ENCODE measurements around the gene RNF19B. TPM values are rescaled to one million over a fixed set of nuclear protein-coding genes. Genes with fewer than 3 reads are reported as not detected.
A peak's percentile ranks its signal among the peaks of the same experiment; 100 is the strongest.

The RNF19B gene
- total and polyA plus RNA-seq, 7 experiments from 2014 or later, result 0.58 to 58.1 (median 18.5) TPM

- Mint-ChIP-seq H3K27ac (no peak overlapping the region), H3K27me3 (peaks cover 54 to 67% (median 59%) of the 10 kb centered on the region in 5 donors), H3K4me1 (peaks cover 5 to 11% (median 8%) of the 10 kb centered on the region in 7 donors), H3K4me3 (no peak overlapping the region), H3K9me3 (peaks cover 0 to 2% (median 0%) of the 10 kb centered on the region in 11 donors), H3K36me3 (peaks cover 0 to 3% (median 0%) of the 10 kb centered on the region in 5 donors)
- intact Hi-C loops (cut with micrococcal nuclease), result no loop called here
- Histone ChIP-seq H3K27ac (ENCODE audit: low read depth, low read length) (no peak overlapping the region), H3K4me3 (ENCODE audit: low read length) (no peak overlapping the region), H3K4me1 (ENCODE audit: control insufficient read depth in 2 of 2, insufficient read depth in 2 of 2, low read length in 2 of 2) (no peaks in the 10 kb centered on the region), H3K9me3 (ENCODE audit: control insufficient read depth in 2 of 3, low read length in 3 of 3) (no peaks in the 10 kb centered on the region), H3K36me3 (ENCODE audit: control insufficient read depth in 2 of 3, insufficient read depth in 3 of 3, low read length in 3 of 3) (no peaks in the 10 kb centered on the region), H3K27me3 (ENCODE audit: control insufficient read depth in 2 of 2, insufficient read depth in 2 of 2, low read length in 2 of 2) (peaks cover 0 to 22% of the 10 kb centered on the region in 2 donors)
- no peak for DNase-seq
- ChIA-PET CTCF (interaction anchor here (1.1 kb wide), 1 partner anchor 33 kb away, joined by 3 read pairs; no protein-coding TSS in a partner anchor), POLR2A (no interaction called here)
- no peak for ATAC-seq
Measured at GRCh38 chr1:32894681-32895080, 69.9 kb downstream of the RNF19B start.

GRCh38 chr1:32894019-32894600, 70.5 kb downstream of the RNF19B start:
- H3K9me3 Mint-ChIP-seq, result peaks cover 0 to 2% (median 0%) of the 10 kb centered on the region in 11 donors
- peaks cover 0 to 3% (median 0%) of the 10 kb centered on the region in 5 donors for H3K36me3 Mint-ChIP-seq
- peak overlapping the region in 8 of 10 donors; percentile 47 to 86 (median 60) for H3K4me3 Mint-ChIP-seq
- no peak overlapping the region for H3K27ac Mint-ChIP-seq
- intact Hi-C loops (cut with micrococcal nuclease), result no loop called here
- peaks cover 57 to 67% (median 62%) of the 10 kb centered on the region in 5 donors for H3K27me3 Mint-ChIP-seq
- CTCF ChIA-PET, result no interaction called here
- Histone ChIP-seq H3K27ac (ENCODE audit: low read depth, low read length) (no peak overlapping the region), H3K4me1 (ENCODE audit: control insufficient read depth in 2 of 2, insufficient read depth in 2 of 2, low read length in 2 of 2) (no peaks in the 10 kb centered on the region), H3K27me3 (ENCODE audit: control insufficient read depth in 2 of 2, insufficient read depth in 2 of 2, low read length in 2 of 2) (peaks cover 0 to 22% of the 10 kb centered on the region in 2 donors), H3K9me3 (ENCODE audit: control insufficient read depth in 2 of 3, low read length in 3 of 3) (no peaks in the 10 kb centered on the region), H3K4me3 (ENCODE audit: low read length) (no peak overlapping the region), H3K36me3 (ENCODE audit: control insufficient read depth in 2 of 3, insufficient read depth in 3 of 3, low read length in 3 of 3) (no peaks in the 10 kb centered on the region)
- H3K4me1 Mint-ChIP-seq, result peaks cover 5 to 11% (median 8%) of the 10 kb centered on the region in 7 donors
- POLR2A ChIA-PET, result no interaction called here
- DNase-seq (no peak), ATAC-seq (no peak)

- no peaks in the 10 kb centered on the region for H3K9me3 ChIP-seq (ENCODE audit: control insufficient read depth in 2 of 3, low read length in 3 of 3)
- H3K9me3 Mint-ChIP-seq, result peaks cover 0 to 2% (median 0%) of the 10 kb centered on the region in 11 donors
- DNase-seq (peak in 1 of 9 donors; percentile 41), ATAC-seq (peak; percentile 33)
- ChIA-PET POLR2A (no interaction called here), CTCF (interaction anchor here (1.2 kb wide), 1 partner anchor 402 kb away, joined by 3 read pairs; no protein-coding TSS in a partner anchor)
- H3K4me1 ChIP-seq (ENCODE audit: control insufficient read depth in 2 of 2, insufficient read depth in 2 of 2, low read length in 2 of 2), result no peaks in the 10 kb centered on the region
- peaks cover 56 to 65% (median 59%) of the 10 kb centered on the region in 5 donors for H3K27me3 Mint-ChIP-seq
- H3K36me3 Mint-ChIP-seq, result peaks cover 0 to 3% (median 0%) of the 10 kb centered on the region in 5 donors
- intact Hi-C loops (cut with micrococcal nuclease), result no loop called here
- no peak overlapping the region for H3K27ac ChIP-seq (ENCODE audit: low read depth, low read length)
- peak overlapping the region; percentile 46 to 86 (median 60) for H3K4me3 Mint-ChIP-seq
- no peak overlapping the region for H3K27ac Mint-ChIP-seq
- H3K36me3 ChIP-seq (ENCODE audit: control insufficient read depth in 2 of 3, insufficient read depth in 3 of 3, low read length in 3 of 3), result no peaks in the 10 kb centered on the region
- peaks cover 5 to 11% (median 8%) of the 10 kb centered on the region in 7 donors for H3K4me1 Mint-ChIP-seq
- H3K4me3 ChIP-seq (ENCODE audit: low read length), result no peak overlapping the region
- H3K27me3 ChIP-seq (ENCODE audit: control insufficient read depth in 2 of 2, insufficient read depth in 2 of 2, low read length in 2 of 2), result peaks cover 0 to 22% of the 10 kb centered on the region in 2 donors
Measured at GRCh38 chr1:32893198-32894018, 71.2 kb downstream of the RNF19B start.

- H3K27ac Mint-ChIP-seq, result no peak overlapping the region
- Histone ChIP-seq H3K4me1 (ENCODE audit: control insufficient read depth in 2 of 2, insufficient read depth in 2 of 2, low read length in 2 of 2) (no peaks in the 10 kb centered on the region), H3K4me3 (ENCODE audit: low read length) (no peak overlapping the region), H3K27me3 (ENCODE audit: control insufficient read depth in 2 of 2, insufficient read depth in 2 of 2, low read length in 2 of 2) (peaks cover 0 to 24% of the 10 kb centered on the region in 2 donors), H3K36me3 (ENCODE audit: control insufficient read depth in 2 of 3, insufficient read depth in 3 of 3, low read length in 3 of 3) (no peaks in the 10 kb centered on the region), H3K9me3 (ENCODE audit: control insufficient read depth in 2 of 3, low read length in 3 of 3) (no peaks in the 10 kb centered on the region), H3K27ac (ENCODE audit: low read depth, low read length) (no peak overlapping the region)
- CTCF ChIA-PET, result interaction anchor here (0.6 to 1.2 kb wide), 3 partner anchors 12 to 403 kb away, joined by 3 read pairs; no protein-coding TSS in a partner anchor
- DNase-seq (peak in 1 of 9 donors; percentile 64), ATAC-seq (peak; percentile 65)
- H3K4me3 Mint-ChIP-seq, result peak overlapping the region; percentile 51 to 75 (median 66)
- H3K36me3 Mint-ChIP-seq, result peaks cover 0 to 3% (median 0%) of the 10 kb centered on the region in 5 donors
- H3K4me1 Mint-ChIP-seq, result peaks cover 5 to 13% (median 8%) of the 10 kb centered on the region in 7 donors
- intact Hi-C loops (cut with micrococcal nuclease), result no loop called here
- H3K9me3 Mint-ChIP-seq, result peaks cover 0 to 4% (median 0%) of the 10 kb centered on the region in 11 donors
- H3K27me3 Mint-ChIP-seq, result peaks cover 60 to 69% (median 64%) of the 10 kb centered on the region in 5 donors
- POLR2A ChIA-PET, result no interaction called here
Measured at GRCh38 chr1:32892368-32893197, 72.0 kb downstream of the RNF19B start.

GRCh38 chr1:32891630-32892029, 73.0 kb downstream of the RNF19B start:
- no peaks in the 10 kb centered on the region for H3K9me3 ChIP-seq (ENCODE audit: control insufficient read depth in 2 of 3, low read length in 3 of 3)
- H3K27ac Mint-ChIP-seq, result no peak overlapping the region
- H3K36me3 Mint-ChIP-seq, result peaks cover 0 to 3% (median 0%) of the 10 kb centered on the region in 5 donors
- H3K36me3 ChIP-seq (ENCODE audit: control insufficient read depth in 2 of 3, insufficient read depth in 3 of 3, low read length in 3 of 3), result no peaks in the 10 kb centered on the region
- peaks cover 4 to 33% of the 10 kb centered on the region in 2 donors for H3K27me3 ChIP-seq (ENCODE audit: control insufficient read depth in 2 of 2, insufficient read depth in 2 of 2, low read length in 2 of 2)
- intact Hi-C loops (cut with micrococcal nuclease), result no loop called here
- H3K27ac ChIP-seq (ENCODE audit: low read depth, low read length), result no peak overlapping the region
- peaks cover 6 to 18% (median 9%) of the 10 kb centered on the region in 7 donors for H3K4me1 Mint-ChIP-seq
- no peak overlapping the region for H3K4me3 ChIP-seq (ENCODE audit: low read length)
- POLR2A ChIA-PET, result no interaction called here
- no peak for DNase-seq
- CTCF ChIA-PET, result interaction anchor here (0.6 to 1.2 kb wide), 2 partner anchors 13 to 20 kb away, joined by 3 read pairs; no protein-coding TSS in a partner anchor
- H3K4me3 Mint-ChIP-seq, result peak overlapping the region in 9 of 10 donors; percentile 25 to 73 (median 65)
- H3K4me1 ChIP-seq (ENCODE audit: control insufficient read depth in 2 of 2, insufficient read depth in 2 of 2, low read length in 2 of 2), result no peaks in the 10 kb centered on the region
- no peak for ATAC-seq
- H3K9me3 Mint-ChIP-seq, result peaks cover 0 to 4% (median 0%) of the 10 kb centered on the region in 11 donors
- peaks cover 62 to 78% (median 67%) of the 10 kb centered on the region in 5 donors for H3K27me3 Mint-ChIP-seq

GRCh38 chr1:32891241-32891570, 73.4 kb downstream of the RNF19B start:
- peaks cover 58 to 75% (median 63%) of the 10 kb centered on the region in 5 donors for H3K27me3 Mint-ChIP-seq

More at GRCh38 chr1:32891241-32891570, 73.4 kb downstream of the RNF19B start:
- H3K4me3 ChIP-seq (ENCODE audit: low read length), result no peak overlapping the region
- no peaks in the 10 kb centered on the region for H3K36me3 ChIP-seq (ENCODE audit: control insufficient read depth in 2 of 3, insufficient read depth in 3 of 3, low read length in 3 of 3)
- Mint-ChIP-seq H3K36me3 (peaks cover 0 to 3% (median 0%) of the 10 kb centered on the region in 5 donors), H3K9me3 (peaks cover 0 to 4% (median 0%) of the 10 kb centered on the region in 11 donors), H3K27ac (no peak overlapping the region), H3K4me3 (peak overlapping the region in 2 of 10 donors; percentile 8 to 29), H3K4me1 (peaks cover 6 to 18% (median 9%) of the 10 kb centered on the region in 7 donors)
- H3K27me3 ChIP-seq (ENCODE audit: control insufficient read depth in 2 of 2, insufficient read depth in 2 of 2, low read length in 2 of 2), result peaks cover 4 to 33% of the 10 kb centered on the region in 2 donors
- DNase-seq, result no peak
- H3K4me1 ChIP-seq (ENCODE audit: control insufficient read depth in 2 of 2, insufficient read depth in 2 of 2, low read length in 2 of 2), result no peaks in the 10 kb centered on the region
- CTCF ChIA-PET, result no interaction called here
- POLR2A ChIA-PET, result no interaction called here
- no peaks in the 10 kb centered on the region for H3K9me3 ChIP-seq (ENCODE audit: control insufficient read depth in 2 of 3, low read length in 3 of 3)
- intact Hi-C loops (cut with micrococcal nuclease), result no loop called here
- ATAC-seq, result no peak
- no peak overlapping the region for H3K27ac ChIP-seq (ENCODE audit: low read depth, low read length)

Measured in naive thymus-derived CD4-positive, alpha-beta T cell (primary cell).